Sigmoid colon (tissue), 7 donors: ENCODE measurements around the gene EVL. TPM values are rescaled to one million over a fixed set of nuclear protein-coding genes. Genes with fewer than 3 reads are reported as not detected.

ENCODE experiments used
- DNase-seq: peaks from one replicate; pipeline ENCODE4 v3.0.0-alpha.2; 2019
- H3K27ac ChIP-seq, 4 donors: fragments of 200-600 bp; sonication (generic); one replicate each; pipeline ENCODE4 v1.5.1; 2016 to 2019; ENCODE audit warnings: mild to moderate bottlenecking in 1 of 4
- H3K27me3 ChIP-seq, 3 donors: fragments of 200-600 bp; sonication (generic); one replicate each; pipeline ENCODE4 v1.5.1; 2019; ENCODE audit warnings: mild to moderate bottlenecking in 1 of 3
- H3K36me3 ChIP-seq, 4 donors: fragments of 200-600 bp; sonication (generic); one replicate each; pipeline ENCODE4 v1.5.1; 2016 to 2019
- H3K4me1 ChIP-seq, 4 donors: fragments of 200-600 bp; sonication (generic); one replicate each; pipeline ENCODE4 v1.5.1; 2017 to 2019
- H3K4me3 ChIP-seq, 4 donors: fragments of 200-600 bp; sonication (generic); one replicate each; pipeline ENCODE4 v1.5.1; 2017 to 2019; ENCODE audit warnings: mild to moderate bottlenecking in 2 of 4, moderate library complexity in 1 of 4
- H3K9me3 ChIP-seq, 4 donors: fragments of 200-600 bp in 3 of 4; sonication (generic) in 3 of 4; one replicate each; pipeline versions ENCODE4 v1.5.1 to v1.6.1; 2013 to 2019
- CTCF ChIP-seq, 4 experiments: fragments of 450-650 bp in 3 of 4; fragments of 200-600 bp in 1 of 4; IDR thresholded peaks; one replicate each; pipeline ENCODE4 v1.5.1; 2016 to 2019; ENCODE audit warnings: antibody characterized with exemption in 4 of 4, mild to moderate bottlenecking in 3 of 4, moderate library complexity in 2 of 4
- EP300 ChIP-seq, 4 donors: sonication (generic); formaldehyde crosslinking; IDR thresholded peaks; one replicate each; pipeline ENCODE4 v1.6.1; 2017; ENCODE audit warnings: antibody characterized with exemption in 4 of 4
- POLR2A ChIP-seq, 2 donors: fragments of 450-650 bp; IDR thresholded peaks; one replicate each; pipeline ENCODE4 v1.6.1; 2016; ENCODE audit warnings: antibody characterized with exemption in 2 of 2, mild to moderate bottlenecking in 2 of 2, moderate library complexity in 2 of 2
- POLR2AphosphoS5 ChIP-seq, 4 donors: sonication (generic); formaldehyde crosslinking; IDR thresholded peaks; one replicate each; pipeline ENCODE4 v1.6.1; 2017; ENCODE audit warnings: antibody characterized with exemption in 4 of 4
- WGBS, 2 donors: extraction: QIAGEN DNeasy Blood & Tissue Kit; methylation state at CpG; one replicate each; pipeline ENCODE4 v1.1.7; 2013; 5-methylcytosine and 5-hydroxymethylcytosine counted together
- intact Hi-C: fragments of 100-400 bp; cut with DNase I; formaldehyde crosslinking; loops from one replicate; pipeline ENCODE4 v1.15.1; 2023
- polyA plus RNA-seq, 3 donors: library from polyadenylated mRNA; stranded (reverse); fragments of 200-250 nt; gene quantifications; one replicate each; pipeline ENCODE4 v1.2.3, GENCODE V29; 2013
- total RNA-seq, 4 donors: library from RNA; depleted of rRNA; stranded (reverse); fragments of >200 nt; gene quantifications; one replicate each; pipeline ENCODE4 v1.1.0, GENCODE V29; 2016
- donor health status: healthy with polysubstance abuse.
- donor health status: Bipolar disorder and iron deficiency.
- donor health status: healthy.

Gene EVL
- total and polyA plus RNA-seq, 7 donors: 6.5 to 100 (median 27.5) TPM

DNA sequence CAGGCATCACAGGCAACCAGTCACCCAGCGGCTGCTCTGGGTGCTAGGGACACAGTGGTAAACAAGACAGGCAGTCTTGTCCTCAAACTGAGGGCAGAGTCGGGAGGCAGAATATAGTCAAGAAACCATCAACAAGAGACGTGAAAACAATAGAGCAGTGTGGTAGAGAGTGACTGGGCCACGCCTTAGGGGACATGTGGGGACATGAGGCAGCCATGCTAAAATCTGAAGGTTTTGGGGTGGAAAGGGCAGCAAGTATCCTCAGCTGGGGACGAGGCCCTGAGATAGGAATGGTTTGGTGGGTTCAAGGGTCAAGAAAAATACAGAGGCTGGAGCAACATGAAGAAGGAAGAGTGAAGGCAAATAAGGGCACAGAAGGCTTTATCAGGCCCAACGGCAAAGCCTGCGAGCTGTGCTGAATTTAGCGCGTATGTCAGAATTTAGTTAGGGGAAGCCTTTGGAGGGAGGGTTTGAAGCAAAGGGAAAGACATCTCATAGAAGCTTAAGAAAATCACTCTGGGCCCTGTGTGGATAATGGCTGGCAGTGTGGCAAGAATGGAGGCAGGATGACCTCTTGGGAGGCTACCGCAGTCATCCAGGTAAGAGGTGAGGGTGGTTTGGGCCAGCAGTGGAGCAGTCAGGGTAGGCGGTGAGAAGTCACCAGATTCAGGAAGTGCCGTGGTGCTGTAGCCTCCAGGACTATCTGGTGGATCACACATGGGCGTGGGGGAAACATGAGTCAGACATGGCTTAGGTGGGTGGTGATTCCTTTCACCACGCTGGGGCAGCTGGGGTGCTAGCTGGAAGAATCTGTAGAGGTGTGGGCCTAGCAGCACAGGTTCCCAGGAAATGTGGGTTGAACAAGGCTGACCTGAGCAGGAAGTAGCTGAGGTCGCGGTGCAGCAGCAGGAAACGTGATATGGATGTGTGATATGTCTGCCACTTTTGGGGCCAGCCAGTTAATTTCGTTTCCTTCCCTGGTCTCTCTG is 3.0 kb downstream of the EVL start:
- H3K27me3 ChIP-seq: no peaks in the 10 kb centered on the region
- no peak for TF ChIP-seq CTCF (IDR thresholded peaks at IDR 0.05)
- no peak for TF ChIP-seq EP300 (IDR thresholded peaks at IDR 0.05)
- TF ChIP-seq POLR2A (IDR thresholded peaks at IDR 0.05): no peak
- TF ChIP-seq POLR2AphosphoS5 (IDR thresholded peaks at IDR 0.05): no peak
- intact Hi-C loops: no loop called here
- peak overlapping the region; percentile 2 to 20 (median 10) for H3K27ac ChIP-seq
- no peaks in the 10 kb centered on the region for H3K9me3 ChIP-seq
- no peak overlapping the region for H3K4me3 ChIP-seq
- no peaks in the 10 kb centered on the region for H3K4me1 ChIP-seq
- DNase-seq: no peak
- 46 to 72% methylated on average over 18 of the region's 18 CpGs for WGBS, 2 donors
- H3K36me3 ChIP-seq: no peaks in the 10 kb centered on the region

DNA sequence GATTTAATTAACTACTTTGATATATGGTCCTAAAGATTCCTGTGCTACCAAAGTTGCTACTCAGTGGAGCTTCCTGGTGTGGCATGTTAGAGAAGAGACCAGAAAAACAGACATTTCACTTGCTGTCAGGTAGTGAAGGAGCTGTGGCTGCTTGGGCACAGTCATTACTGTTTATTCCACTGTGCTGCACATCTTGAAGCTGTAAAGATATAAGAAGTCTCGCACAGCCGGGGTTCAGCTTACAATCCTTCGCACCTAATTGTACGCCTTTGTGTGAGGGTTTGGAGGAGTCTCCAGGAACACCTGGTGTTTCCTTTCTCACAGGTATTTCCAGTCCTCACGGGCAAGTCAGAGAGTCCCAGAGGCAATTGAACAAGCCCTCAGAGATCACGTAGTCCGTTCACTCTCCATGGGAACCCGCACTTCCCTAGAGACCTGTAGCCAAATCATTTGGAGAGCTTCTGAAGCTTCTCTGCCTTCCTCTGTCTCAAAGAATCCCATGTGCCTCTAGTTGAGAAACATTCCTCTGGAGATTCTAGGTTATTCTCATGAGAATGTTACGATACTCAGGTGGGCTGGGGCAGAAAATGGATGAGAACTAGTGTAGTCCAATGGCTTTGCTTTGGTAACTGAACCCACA is 4.1 kb downstream of the EVL start:
- no peak for TF ChIP-seq POLR2AphosphoS5 (IDR thresholded peaks at IDR 0.05)
- no peak for TF ChIP-seq CTCF (IDR thresholded peaks at IDR 0.05)
- TF ChIP-seq POLR2A (IDR thresholded peaks at IDR 0.05): no peak
- TF ChIP-seq EP300 (IDR thresholded peaks at IDR 0.05): no peak
- H3K27ac ChIP-seq: no peak overlapping the region
- 73 to 85% methylated on average over 9 of the region's 9 CpGs for WGBS, 2 donors

GRCh38 chr14:100070310-100070709 is 5.1 kb downstream of the EVL start:
- Histone ChIP-seq H3K4me3 (no peak overlapping the region), H3K4me1 (no peaks in the 10 kb centered on the region), H3K27ac (no peak overlapping the region), H3K36me3 (no peaks in the 10 kb centered on the region), H3K9me3 (no peaks in the 10 kb centered on the region), H3K27me3 (no peaks in the 10 kb centered on the region)
- no peak for TF ChIP-seq EP300 (IDR thresholded peaks at IDR 0.05)
- no peak for TF ChIP-seq CTCF (IDR thresholded peaks at IDR 0.05)
- TF ChIP-seq POLR2A (IDR thresholded peaks at IDR 0.05): no peak
- no peak for TF ChIP-seq POLR2AphosphoS5 (IDR thresholded peaks at IDR 0.05)
- no peak for DNase-seq
- intact Hi-C loops: no loop called here
- WGBS, 2 donors: 79 to 84% methylated on average over 11 of the region's 11 CpGs

More for the DNA sequence above, 4.1 kb downstream of the EVL start:
- Histone ChIP-seq H3K27me3 (no peaks in the 10 kb centered on the region), H3K4me1 (no peaks in the 10 kb centered on the region), H3K4me3 (no peak overlapping the region), H3K9me3 (no peaks in the 10 kb centered on the region), H3K36me3 (no peaks in the 10 kb centered on the region)
- intact Hi-C loops: no loop called here
- no peak for DNase-seq

GRCh38 chr14:100071545-100071944 is 6.3 kb downstream of the EVL start:
- Histone ChIP-seq H3K4me1 (peaks cover 0 to 11% (median 5%) of the 10 kb centered on the region in 4 donors), H3K9me3 (no peaks in the 10 kb centered on the region), H3K36me3 (no peaks in the 10 kb centered on the region), H3K27ac (no peak overlapping the region), H3K27me3 (no peaks in the 10 kb centered on the region), H3K4me3 (no peak overlapping the region)
- TF ChIP-seq EP300 (IDR thresholded peaks at IDR 0.05) (no peak), POLR2AphosphoS5 (IDR thresholded peaks at IDR 0.05) (no peak), CTCF (IDR thresholded peaks at IDR 0.05) (no peak), POLR2A (IDR thresholded peaks at IDR 0.05) (no peak)
- 46 to 71% methylated on average over 3 of the region's 3 CpGs for WGBS, 2 donors
- no peak for DNase-seq
- intact Hi-C loops: no loop called here
